ENCODE data around the gene ZNF280A. TPM values are rescaled to one million over a fixed set of nuclear protein-coding genes. Genes with fewer than 3 reads are reported as not detected.

ZNF280A gene
- total and polyA plus RNA-seq, 7 donors, result not detected

DNA sequence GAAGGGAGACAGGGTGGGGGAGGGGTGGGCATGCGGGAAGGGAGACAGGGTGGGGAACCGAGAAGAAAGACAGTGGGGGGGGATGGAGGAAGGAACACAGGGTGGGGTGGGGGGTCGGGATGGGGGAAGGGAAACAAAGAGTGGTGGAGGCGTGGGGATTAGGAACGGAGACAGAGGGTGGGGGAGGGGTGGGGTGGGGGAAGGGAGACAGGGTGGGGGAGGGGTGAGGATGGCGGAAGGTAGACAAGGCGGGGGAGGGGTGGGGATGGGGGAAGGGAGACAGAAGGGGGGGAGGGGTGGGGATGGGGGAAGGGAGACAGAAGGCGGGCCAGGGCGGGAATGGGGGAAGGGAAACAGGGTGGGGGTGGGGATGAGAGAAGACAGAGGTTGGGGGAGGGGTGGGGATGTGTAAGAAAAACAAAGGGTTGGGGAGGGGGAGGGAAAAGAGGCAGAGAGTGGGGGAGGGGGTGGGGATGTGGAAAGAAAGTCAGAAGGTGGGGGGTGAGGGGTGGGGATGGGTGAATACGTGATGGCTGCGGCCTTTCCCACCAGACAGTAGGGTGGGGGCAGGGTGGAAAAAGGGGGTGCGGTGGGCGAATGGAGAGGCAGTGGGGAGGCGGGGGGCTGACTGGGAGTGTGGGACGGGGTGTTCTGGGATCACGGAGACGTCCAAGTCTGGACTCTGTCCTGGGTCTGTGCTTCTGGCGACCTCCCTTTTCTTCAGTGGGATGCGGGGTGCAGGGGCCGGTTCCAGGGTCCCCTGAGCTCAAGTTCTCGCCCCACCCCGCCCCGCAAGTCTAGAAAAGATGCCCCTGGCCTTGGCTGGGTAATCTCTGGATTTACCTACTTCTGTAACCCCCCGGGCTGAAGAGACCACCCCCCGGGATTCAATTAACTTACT, 38.3 kb upstream of the ZNF280A start:
- H3K9me3 ChIP-seq, result no peaks in the 10 kb centered on the region
- ATAC-seq (no peak), DNase-seq (no peak)
- no peak overlapping the region for H3K4me3 ChIP-seq
- H3K27ac ChIP-seq, result no peak overlapping the region
- TF ChIP-seq, protein P1, sequence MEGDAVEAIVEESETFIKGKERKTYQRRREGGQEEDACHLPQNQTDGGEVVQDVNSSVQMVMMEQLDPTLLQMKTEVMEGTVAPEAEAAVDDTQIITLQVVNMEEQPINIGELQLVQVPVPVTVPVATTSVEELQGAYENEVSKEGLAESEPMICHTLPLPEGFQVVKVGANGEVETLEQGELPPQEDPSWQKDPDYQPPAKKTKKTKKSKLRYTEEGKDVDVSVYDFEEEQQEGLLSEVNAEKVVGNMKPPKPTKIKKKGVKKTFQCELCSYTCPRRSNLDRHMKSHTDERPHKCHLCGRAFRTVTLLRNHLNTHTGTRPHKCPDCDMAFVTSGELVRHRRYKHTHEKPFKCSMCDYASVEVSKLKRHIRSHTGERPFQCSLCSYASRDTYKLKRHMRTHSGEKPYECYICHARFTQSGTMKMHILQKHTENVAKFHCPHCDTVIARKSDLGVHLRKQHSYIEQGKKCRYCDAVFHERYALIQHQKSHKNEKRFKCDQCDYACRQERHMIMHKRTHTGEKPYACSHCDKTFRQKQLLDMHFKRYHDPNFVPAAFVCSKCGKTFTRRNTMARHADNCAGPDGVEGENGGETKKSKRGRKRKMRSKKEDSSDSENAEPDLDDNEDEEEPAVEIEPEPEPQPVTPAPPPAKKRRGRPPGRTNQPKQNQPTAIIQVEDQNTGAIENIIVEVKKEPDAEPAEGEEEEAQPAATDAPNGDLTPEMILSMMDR (IDR thresholded peaks at IDR 0.05), result no peak
- intact Hi-C loops (cut with DNase I), result no loop called here
- H3K4me1 ChIP-seq, result no peaks in the 10 kb centered on the region
- WGBS, 3 donors, result 79 to 82% (median 79%) methylated on average over 20 to 25 of the region's 25 CpGs
- peaks cover 0 to 1% (median 0%) of the 10 kb centered on the region in 3 donors for H3K27me3 ChIP-seq (ENCODE audit: insufficient read depth in 3 of 3, low read length in 2 of 3)
- H3K36me3 ChIP-seq (ENCODE audit: insufficient read depth in 1 of 2, low read depth in 1 of 2), result no peaks in the 10 kb centered on the region

DNA sequence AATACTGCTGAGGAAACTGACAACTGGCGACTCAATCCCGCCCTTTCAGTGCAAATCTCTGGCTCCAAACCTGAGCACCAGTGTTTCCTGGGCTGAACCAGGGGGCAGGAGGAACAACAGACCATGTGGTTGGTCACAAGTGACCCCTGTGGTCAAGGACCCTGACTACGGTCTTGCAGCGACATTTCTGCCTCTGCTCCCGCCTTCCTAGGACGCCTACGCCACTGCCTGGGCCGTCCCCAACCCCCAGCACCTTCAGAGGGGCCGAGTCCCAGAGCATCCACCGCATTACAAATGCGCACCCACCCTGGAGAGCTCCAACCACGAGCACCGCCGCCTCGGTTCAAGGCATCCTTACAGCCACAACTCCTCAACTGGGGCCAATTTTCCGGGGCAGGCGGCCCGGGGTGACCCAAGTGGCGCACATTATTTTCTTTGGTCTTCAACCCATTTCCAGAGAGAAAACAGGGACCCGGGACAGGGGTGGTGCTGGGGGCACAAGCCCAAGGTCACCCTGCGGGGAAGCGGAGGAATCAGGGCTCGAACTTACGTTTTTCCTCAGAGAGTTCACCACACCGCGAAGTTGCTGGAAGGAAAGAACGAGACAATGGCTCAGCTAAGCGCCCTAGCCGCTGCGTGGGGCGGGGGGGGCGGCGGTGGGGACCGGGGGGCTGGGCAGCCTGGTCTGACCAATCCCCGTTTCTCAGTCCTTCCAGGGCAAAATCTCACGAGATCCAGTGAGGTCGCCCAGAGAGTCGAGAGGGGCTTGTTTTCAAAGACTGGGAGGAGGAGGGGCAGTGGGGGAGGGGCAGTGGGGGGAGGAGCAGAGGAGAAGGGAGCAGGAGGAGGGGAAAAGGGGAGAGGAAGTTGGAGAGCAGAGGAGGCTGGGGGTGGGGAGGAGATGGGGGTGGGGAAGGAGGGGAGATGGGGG, 37.2 kb upstream of the ZNF280A start:
- WGBS, 3 donors, result 85 to 91% (median 90%) methylated on average over 38 of the region's 38 CpGs
- DNase-seq (no peak), ATAC-seq (no peak)
- TF ChIP-seq, protein P1 (IDR thresholded peaks at IDR 0.05), result no peak
- Histone ChIP-seq H3K9me3 (no peaks in the 10 kb centered on the region), H3K4me1 (no peaks in the 10 kb centered on the region), H3K4me3 (no peak overlapping the region), H3K36me3 (ENCODE audit: insufficient read depth in 1 of 2, low read depth in 1 of 2) (no peaks in the 10 kb centered on the region), H3K27me3 (ENCODE audit: insufficient read depth in 3 of 3, low read length in 2 of 3) (no peaks in the 10 kb centered on the region), H3K27ac (no peak overlapping the region)
- intact Hi-C loops (cut with DNase I), result no loop called here

DNA sequence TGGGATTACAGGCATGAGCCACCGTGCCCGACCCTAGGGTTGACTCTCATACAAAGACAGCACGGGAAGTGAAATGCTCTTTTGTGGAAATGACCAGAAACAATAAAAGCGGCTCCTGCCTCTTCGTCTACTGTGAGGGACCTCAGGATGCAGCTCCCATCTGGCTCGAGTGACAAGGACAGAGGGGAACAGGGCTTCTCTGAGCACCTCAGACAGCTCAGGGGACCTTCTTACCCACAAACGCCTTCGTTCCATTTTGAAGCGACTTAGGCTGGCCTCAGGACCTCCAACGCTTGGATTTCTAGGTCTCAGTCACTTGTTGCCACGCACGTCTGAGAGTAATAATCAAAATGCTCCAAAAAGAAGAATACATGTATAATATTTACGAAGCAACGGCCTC, 36.5 kb upstream of the ZNF280A start:
- 87 to 89% (median 89%) methylated on average over 14 of the region's 14 CpGs for WGBS, 3 donors
- TF ChIP-seq, protein P1 (IDR thresholded peaks at IDR 0.05), result no peak
- Histone ChIP-seq H3K27ac (no peak overlapping the region), H3K9me3 (no peaks in the 10 kb centered on the region), H3K36me3 (ENCODE audit: insufficient read depth in 1 of 2, low read depth in 1 of 2) (no peaks in the 10 kb centered on the region), H3K4me3 (no peak overlapping the region), H3K4me1 (no peaks in the 10 kb centered on the region), H3K27me3 (ENCODE audit: insufficient read depth in 3 of 3, low read length in 2 of 3) (no peaks in the 10 kb centered on the region)
- DNase-seq, result no peak
- no peak for ATAC-seq
- intact Hi-C loops (cut with DNase I), result no loop called here

DNA sequence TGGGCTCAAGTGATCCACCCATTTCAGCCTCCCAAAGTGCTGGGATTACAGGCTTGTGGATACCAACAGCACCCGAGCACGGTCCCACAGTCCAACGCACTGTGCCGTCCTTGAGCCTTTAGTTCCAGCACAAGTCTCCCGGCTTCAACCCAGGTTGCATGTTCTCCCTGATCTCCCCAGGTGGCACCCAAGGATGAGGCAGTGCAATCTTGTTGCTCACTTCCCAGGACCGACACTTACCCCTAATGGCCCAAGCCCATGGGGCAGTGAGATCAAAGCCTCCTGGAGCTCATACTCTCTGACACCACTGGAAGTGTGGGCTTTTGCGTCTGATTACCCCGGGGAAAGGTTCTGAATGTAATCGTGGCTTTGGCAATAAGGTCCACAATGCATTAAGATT, 35.5 kb upstream of the ZNF280A start:
- TF ChIP-seq, protein P1 (IDR thresholded peaks at IDR 0.05), result no peak
- Histone ChIP-seq H3K4me3 (no peak overlapping the region), H3K4me1 (no peaks in the 10 kb centered on the region), H3K27ac (no peak overlapping the region), H3K27me3 (ENCODE audit: insufficient read depth in 3 of 3, low read length in 2 of 3) (no peaks in the 10 kb centered on the region), H3K9me3 (no peaks in the 10 kb centered on the region), H3K36me3 (ENCODE audit: insufficient read depth in 1 of 2, low read depth in 1 of 2) (no peaks in the 10 kb centered on the region)
- no peak for ATAC-seq
- intact Hi-C loops (cut with DNase I), result no loop called here
- WGBS, 3 donors, result 89 to 91% (median 89%) methylated on average over 9 of the region's 9 CpGs
- DNase-seq, result no peak

All from psoas muscle (tissue), 8 donors.